ENCODE results near the gene MCC. TPM values are rescaled to one million over a fixed set of nuclear protein-coding genes. Genes with fewer than 3 reads are reported as not detected.

MCC gene
- total RNA-seq, 1 donor from 2014 or later: 2.5 TPM

DNA sequence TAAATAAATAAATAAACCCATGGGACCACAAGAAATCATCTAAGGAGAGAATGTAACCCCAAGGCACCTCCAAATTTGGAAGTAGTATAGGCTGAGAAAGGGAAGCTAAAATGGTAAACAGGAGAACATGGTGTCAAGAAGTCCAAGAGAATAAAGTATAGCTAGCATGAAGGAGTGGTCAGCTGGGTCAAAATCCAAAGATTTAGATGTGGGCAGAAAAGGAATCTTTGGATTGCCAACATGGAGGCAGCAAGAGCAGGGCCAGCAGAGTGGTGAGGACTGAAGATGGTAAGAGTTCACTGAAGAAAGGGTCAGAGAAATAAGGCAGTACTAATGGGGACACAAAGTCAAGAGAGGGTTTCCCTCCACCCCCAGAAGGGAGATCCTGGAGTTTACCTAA lies 106.5 kb downstream of the MCC start:
- no peak overlapping the region for H3K4me3 ChIP-seq
- no peaks in the 10 kb centered on the region for H3K36me3 ChIP-seq
- no peak overlapping the region for H2AFZ ChIP-seq (replicated peaks)
- peaks cover 9% of the 10 kb centered on the region for H3K4me1 ChIP-seq
- H3F3A ChIP-seq (ENCODE audit: low read depth): no peaks in the 10 kb centered on the region
- no peak overlapping the region for H3K27ac ChIP-seq
- H4K20me1 ChIP-seq (ENCODE audit: low read depth): no peaks in the 10 kb centered on the region
- peaks cover under 1% of the 10 kb centered on the region for H3K27me3 Mint-ChIP-seq (ENCODE audit: insufficient read depth, low read depth)
- no peak overlapping the region for H3K4me2 ChIP-seq
- no peaks in the 10 kb centered on the region for H3K4me1 Mint-ChIP-seq
- H3K27me3 ChIP-seq: no peaks in the 10 kb centered on the region
- H3K4me3 Mint-ChIP-seq: no peak overlapping the region
- no peak overlapping the region for H3K27ac Mint-ChIP-seq
- no peaks in the 10 kb centered on the region for H3K9me3 ChIP-seq (ENCODE audit: low read depth)
- H3K79me2 ChIP-seq (ENCODE audit: low read depth): no peaks in the 10 kb centered on the region
- DNase-seq (ENCODE audit: low spot score): no peak
- H3K9me3 Mint-ChIP-seq: no peaks in the 10 kb centered on the region
- no peak for TF ChIP-seq EZH2 (IDR thresholded peaks at IDR 0.05)
- TF ChIP-seq EZH2phosphoT487 (IDR thresholded peaks at IDR 0.05): no peak
- TF ChIP-seq, protein P1, sequence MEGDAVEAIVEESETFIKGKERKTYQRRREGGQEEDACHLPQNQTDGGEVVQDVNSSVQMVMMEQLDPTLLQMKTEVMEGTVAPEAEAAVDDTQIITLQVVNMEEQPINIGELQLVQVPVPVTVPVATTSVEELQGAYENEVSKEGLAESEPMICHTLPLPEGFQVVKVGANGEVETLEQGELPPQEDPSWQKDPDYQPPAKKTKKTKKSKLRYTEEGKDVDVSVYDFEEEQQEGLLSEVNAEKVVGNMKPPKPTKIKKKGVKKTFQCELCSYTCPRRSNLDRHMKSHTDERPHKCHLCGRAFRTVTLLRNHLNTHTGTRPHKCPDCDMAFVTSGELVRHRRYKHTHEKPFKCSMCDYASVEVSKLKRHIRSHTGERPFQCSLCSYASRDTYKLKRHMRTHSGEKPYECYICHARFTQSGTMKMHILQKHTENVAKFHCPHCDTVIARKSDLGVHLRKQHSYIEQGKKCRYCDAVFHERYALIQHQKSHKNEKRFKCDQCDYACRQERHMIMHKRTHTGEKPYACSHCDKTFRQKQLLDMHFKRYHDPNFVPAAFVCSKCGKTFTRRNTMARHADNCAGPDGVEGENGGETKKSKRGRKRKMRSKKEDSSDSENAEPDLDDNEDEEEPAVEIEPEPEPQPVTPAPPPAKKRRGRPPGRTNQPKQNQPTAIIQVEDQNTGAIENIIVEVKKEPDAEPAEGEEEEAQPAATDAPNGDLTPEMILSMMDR (IDR thresholded peaks at IDR 0.05): no peak
- no peak overlapping the region for H3K9ac ChIP-seq
- no peaks in the 10 kb centered on the region for H3K36me3 Mint-ChIP-seq

DNA sequence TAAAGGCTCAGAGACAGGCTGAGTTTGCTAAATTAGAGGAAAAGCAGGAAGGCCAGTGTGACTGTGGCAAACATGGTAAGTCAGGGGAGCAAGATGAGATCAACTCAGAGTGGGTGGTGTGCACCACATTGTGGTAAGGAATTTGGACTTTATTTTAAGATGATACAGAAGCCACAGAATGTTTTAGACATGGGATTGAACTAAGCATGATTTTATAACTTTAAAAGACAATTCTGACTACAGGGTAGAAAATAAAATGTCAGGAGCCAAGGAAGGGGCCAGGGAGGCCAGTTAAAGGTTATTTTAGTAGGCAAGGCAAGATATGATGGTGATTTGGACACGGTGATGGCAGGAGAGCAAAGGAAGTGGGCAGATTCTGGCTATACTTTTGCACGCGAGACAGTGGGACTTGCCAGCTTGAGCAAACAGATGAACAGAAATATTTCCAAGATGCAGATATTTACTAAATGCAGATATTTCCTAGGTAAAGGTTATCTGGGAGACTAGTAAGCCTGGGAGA lies 107.4 kb downstream of the MCC start:
- H3K9me3 Mint-ChIP-seq: no peaks in the 10 kb centered on the region
- Histone ChIP-seq H3K9ac (no peak overlapping the region), H4K20me1 (ENCODE audit: low read depth) (no peaks in the 10 kb centered on the region), H2AFZ (replicated peaks) (no peak overlapping the region), H3K79me2 (ENCODE audit: low read depth) (no peaks in the 10 kb centered on the region), H3K27ac (no peak overlapping the region), H3K27me3 (no peaks in the 10 kb centered on the region), H3K4me1 (peaks cover 9% of the 10 kb centered on the region), H3K4me2 (no peak overlapping the region), H3K4me3 (no peak overlapping the region), H3K36me3 (no peaks in the 10 kb centered on the region), H3K9me3 (ENCODE audit: low read depth) (no peaks in the 10 kb centered on the region), H3F3A (ENCODE audit: low read depth) (no peaks in the 10 kb centered on the region)
- H3K36me3 Mint-ChIP-seq: no peaks in the 10 kb centered on the region
- no peak for TF ChIP-seq EZH2 (IDR thresholded peaks at IDR 0.05)
- TF ChIP-seq, protein P1 (IDR thresholded peaks at IDR 0.05): no peak
- TF ChIP-seq EZH2phosphoT487 (IDR thresholded peaks at IDR 0.05): no peak
- H3K4me3 Mint-ChIP-seq: no peak overlapping the region
- H3K27me3 Mint-ChIP-seq (ENCODE audit: insufficient read depth, low read depth): no peaks in the 10 kb centered on the region
- H3K4me1 Mint-ChIP-seq: no peaks in the 10 kb centered on the region
- H3K27ac Mint-ChIP-seq: no peak overlapping the region
- no peak for DNase-seq (ENCODE audit: low spot score)

DNA sequence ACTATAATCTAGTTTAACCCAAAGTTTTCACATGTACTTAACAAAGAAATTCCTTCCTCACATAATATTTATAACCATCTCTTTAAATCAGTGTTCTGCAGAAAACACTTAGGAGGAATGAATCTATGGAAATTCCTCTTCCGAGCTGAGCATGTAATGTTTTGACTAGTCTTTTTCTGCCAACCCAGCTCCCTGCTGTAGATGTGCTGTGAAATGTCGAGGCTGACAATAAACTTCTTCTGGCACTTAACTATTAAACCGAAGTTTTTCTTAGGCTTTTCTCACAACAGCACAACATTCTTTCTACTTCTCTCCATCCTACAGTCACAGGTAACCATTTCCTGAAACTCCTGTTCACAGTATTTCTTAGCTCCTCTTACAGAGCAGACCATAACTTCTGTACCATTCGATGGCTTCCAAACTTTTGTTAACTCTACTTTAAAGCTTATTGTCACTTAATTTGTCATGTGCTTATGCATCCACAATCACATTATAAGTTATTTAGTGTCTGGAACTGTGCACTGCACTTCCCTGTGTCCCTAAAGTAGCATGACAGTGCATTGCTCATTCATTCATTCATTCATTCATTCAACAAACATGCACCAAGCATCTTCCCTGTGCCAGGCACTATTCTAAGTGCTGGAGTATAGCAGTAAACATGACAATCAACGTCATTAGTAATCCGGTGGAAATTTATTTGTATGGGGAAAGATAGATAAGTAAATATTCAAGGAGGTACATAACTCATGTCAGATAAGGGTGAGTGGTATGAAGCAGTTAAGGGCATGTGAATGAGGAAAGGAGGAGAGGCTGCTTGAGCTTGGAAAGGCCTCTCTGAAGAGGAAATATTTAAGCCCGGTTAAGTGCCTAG lies 108.1 kb downstream of the MCC start:
- no peak overlapping the region for H3K4me3 ChIP-seq
- Mint-ChIP-seq H3K4me3 (no peak overlapping the region), H3K9me3 (no peaks in the 10 kb centered on the region), H3K27ac (no peak overlapping the region), H3K36me3 (no peaks in the 10 kb centered on the region), H3K4me1 (no peaks in the 10 kb centered on the region), H3K27me3 (ENCODE audit: insufficient read depth, low read depth) (no peaks in the 10 kb centered on the region)
- no peak overlapping the region for H3K4me2 ChIP-seq
- H3K9me3 ChIP-seq (ENCODE audit: low read depth): no peaks in the 10 kb centered on the region
- no peak overlapping the region for H3K9ac ChIP-seq
- no peaks in the 10 kb centered on the region for H3F3A ChIP-seq (ENCODE audit: low read depth)
- no peaks in the 10 kb centered on the region for H3K79me2 ChIP-seq (ENCODE audit: low read depth)
- H3K36me3 ChIP-seq: no peaks in the 10 kb centered on the region
- no peak overlapping the region for H3K27ac ChIP-seq
- no peak overlapping the region for H2AFZ ChIP-seq (replicated peaks)
- H3K27me3 ChIP-seq: no peaks in the 10 kb centered on the region
- no peaks in the 10 kb centered on the region for H4K20me1 ChIP-seq (ENCODE audit: low read depth)
- no peak for DNase-seq (ENCODE audit: low spot score)
- peaks cover 2% of the 10 kb centered on the region for H3K4me1 ChIP-seq
- TF ChIP-seq, protein P1 (IDR thresholded peaks at IDR 0.05): no peak
- TF ChIP-seq EZH2phosphoT487 (IDR thresholded peaks at IDR 0.05) (no peak), EZH2 (IDR thresholded peaks at IDR 0.05) (no peak)
